ENCODE measurements around the gene CFAP74.

CFAP74 gene

GRCh38 chr1:1969505-1969900, 34.1 kb downstream of the CFAP74 start:
- no peak for DNase-seq

- DNase-seq, result no peak
Measured at GRCh38 chr1:1968767-1969504, 34.6 kb downstream of the CFAP74 start.

- no peak for DNase-seq
Measured at GRCh38 chr1:1967879-1968278, 35.7 kb downstream of the CFAP74 start.

GRCh38 chr1:1967151-1967550, 36.4 kb downstream of the CFAP74 start:
- no peak for DNase-seq

GRCh38 chr1:1966071-1966740, 37.4 kb downstream of the CFAP74 start:
- no peak for DNase-seq

- no peak for DNase-seq
Measured at GRCh38 chr1:1965546-1965945, 38.0 kb downstream of the CFAP74 start.

GRCh38 chr1:1964811-1965210, 38.8 kb downstream of the CFAP74 start:
- DNase-seq, result no peak

- DNase-seq, result no peak
Measured at GRCh38 chr1:1963570-1963969, 40.0 kb downstream of the CFAP74 start.

GRCh38 chr1:1962752-1963151, 40.8 kb downstream of the CFAP74 start:
- no peak for DNase-seq

- no peak for DNase-seq
Measured at GRCh38 chr1:1960480-1961196, 42.9 kb downstream of the CFAP74 start.

GRCh38 chr1:1959840-1960479, 43.6 kb downstream of the CFAP74 start:
- DNase-seq, result peak; percentile 66

GRCh38 chr1:1959459-1959839, 44.1 kb downstream of the CFAP74 start:
- DNase-seq, result no peak

GRCh38 chr1:1958071-1958541, 45.5 kb downstream of the CFAP74 start:
- no peak for DNase-seq

- no peak for DNase-seq
Measured at GRCh38 chr1:1957533-1957961, 46.0 kb downstream of the CFAP74 start.

GRCh38 chr1:1956586-1957532, 46.7 kb downstream of the CFAP74 start:
- no peak for DNase-seq

GRCh38 chr1:1956101-1956500, 47.5 kb downstream of the CFAP74 start:
- no peak for DNase-seq

GRCh38 chr1:1955621-1956094, 47.9 kb downstream of the CFAP74 start:
- DNase-seq, result no peak

GRCh38 chr1:1954831-1955441, 48.6 kb downstream of the CFAP74 start:
- DNase-seq, result no peak

GRCh38 chr1:1954015-1954414, 49.6 kb downstream of the CFAP74 start:
- DNase-seq, result no peak

GRCh38 chr1:1950940-1951339, 52.6 kb downstream of the CFAP74 start:
- no peak for DNase-seq

- DNase-seq, result no peak
Measured at GRCh38 chr1:1948783-1949182, 54.8 kb downstream of the CFAP74 start.

GRCh38 chr1:1947493-1947892, 56.1 kb downstream of the CFAP74 start:
- no peak for DNase-seq
